NB4 (cell line): ENCODE results near the gene C20orf204.

Source experiments
- POLR2A ChIP-seq: IDR thresholded peaks from 2 replicates; pipeline ENCODE4 v1.6.1; 2011; ENCODE audit warnings: mild to moderate bottlenecking; ENCODE audit not compliant: insufficient read length; ENCODE audit errors: extremely low read depth
- TF ChIP-seq, protein P1 (sequence below): IDR thresholded peaks from one replicate; pipeline ENCODE4 v1.5.1; 2012; ENCODE audit warnings: low read depth, low read length
- TF ChIP-seq, protein P2 (sequence below): IDR thresholded peaks from 2 replicates; pipeline ENCODE4 v1.6.1; 2011; ENCODE audit warnings: low read depth, low read length

DNA sequence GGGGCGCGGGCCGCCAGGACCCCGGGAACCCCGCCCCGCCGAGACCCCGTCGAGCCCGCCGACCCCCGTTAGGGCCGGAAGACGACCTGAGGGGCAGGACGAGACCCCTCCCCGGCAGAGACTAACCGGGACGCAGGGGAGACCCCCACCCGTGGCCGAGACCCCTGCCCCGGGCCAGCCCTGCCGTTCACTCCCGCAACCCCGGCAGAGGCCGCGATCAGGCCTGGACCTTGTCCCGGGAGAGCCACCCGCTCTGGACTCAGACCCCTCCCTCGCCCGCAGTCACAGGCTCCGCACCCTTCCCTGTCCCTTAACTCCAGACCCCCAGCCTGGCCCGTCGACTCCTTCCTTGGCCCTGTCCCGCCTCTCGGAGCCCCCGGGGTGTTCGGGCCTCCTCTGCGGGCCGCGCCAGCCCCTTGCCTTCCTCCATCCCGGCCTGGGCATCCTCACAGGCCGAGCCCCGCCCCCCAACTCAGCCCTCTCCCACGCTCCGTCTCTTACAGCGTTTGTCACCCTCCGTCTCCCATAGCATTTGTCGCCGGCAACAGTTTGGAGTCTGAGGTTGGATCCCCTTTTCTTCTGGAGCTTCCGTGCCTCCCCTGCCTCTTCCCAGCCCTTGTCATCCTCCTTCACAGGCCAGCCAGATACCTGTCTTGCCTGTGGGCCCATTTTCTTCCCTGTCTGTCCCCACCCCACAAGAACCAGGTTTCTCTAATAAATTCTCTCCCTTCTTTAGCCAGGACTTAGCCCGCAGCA lies 27.6 kb downstream of the C20orf204 start:
- TF ChIP-seq, protein P1, sequence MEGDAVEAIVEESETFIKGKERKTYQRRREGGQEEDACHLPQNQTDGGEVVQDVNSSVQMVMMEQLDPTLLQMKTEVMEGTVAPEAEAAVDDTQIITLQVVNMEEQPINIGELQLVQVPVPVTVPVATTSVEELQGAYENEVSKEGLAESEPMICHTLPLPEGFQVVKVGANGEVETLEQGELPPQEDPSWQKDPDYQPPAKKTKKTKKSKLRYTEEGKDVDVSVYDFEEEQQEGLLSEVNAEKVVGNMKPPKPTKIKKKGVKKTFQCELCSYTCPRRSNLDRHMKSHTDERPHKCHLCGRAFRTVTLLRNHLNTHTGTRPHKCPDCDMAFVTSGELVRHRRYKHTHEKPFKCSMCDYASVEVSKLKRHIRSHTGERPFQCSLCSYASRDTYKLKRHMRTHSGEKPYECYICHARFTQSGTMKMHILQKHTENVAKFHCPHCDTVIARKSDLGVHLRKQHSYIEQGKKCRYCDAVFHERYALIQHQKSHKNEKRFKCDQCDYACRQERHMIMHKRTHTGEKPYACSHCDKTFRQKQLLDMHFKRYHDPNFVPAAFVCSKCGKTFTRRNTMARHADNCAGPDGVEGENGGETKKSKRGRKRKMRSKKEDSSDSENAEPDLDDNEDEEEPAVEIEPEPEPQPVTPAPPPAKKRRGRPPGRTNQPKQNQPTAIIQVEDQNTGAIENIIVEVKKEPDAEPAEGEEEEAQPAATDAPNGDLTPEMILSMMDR: no peak
- no peak for TF ChIP-seq POLR2A
- TF ChIP-seq, protein P2, sequence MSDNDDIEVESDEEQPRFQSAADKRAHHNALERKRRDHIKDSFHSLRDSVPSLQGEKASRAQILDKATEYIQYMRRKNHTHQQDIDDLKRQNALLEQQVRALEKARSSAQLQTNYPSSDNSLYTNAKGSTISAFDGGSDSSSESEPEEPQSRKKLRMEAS: no peak
